ENCODE measurements around the gene CMTM4. TPM values are rescaled to one million over a fixed set of nuclear protein-coding genes. Genes with fewer than 3 reads are reported as not detected.

CMTM4 gene
- total RNA-seq, 4 donors from 2014 or later = 6.1 to 41.5 (median 15.1) TPM

- Histone ChIP-seq H3K4me3 (peak overlapping the region; percentile 67 to 80), H3K27me3 (no peaks in the 10 kb centered on the region), H3K36me3 (no peaks in the 10 kb centered on the region), H3K27ac (peak overlapping the region; percentile 94 to 96), H3K9me3 (no peaks in the 10 kb centered on the region), H3K4me1 (no peaks in the 10 kb centered on the region)
- peak; percentile 64 to 73 for DNase-seq
- intact Hi-C loops (cut with DNase I; ENCODE audit: low total_unique reads) = loop anchor here (10.0 kb wide), 1 partner anchor 199 kb away; no protein-coding TSS in a partner anchor
- TF ChIP-seq CTCF (IDR thresholded peaks at IDR 0.05) (no peak), POLR2A (IDR thresholded peaks at IDR 0.05) (no peak)
Measured at GRCh38 chr16:66603537-66604375, 92.8 kb downstream of the CMTM4 start.

- intact Hi-C loops (cut with DNase I; ENCODE audit: low total_unique reads) = loop anchor here (10.0 kb wide), 1 partner anchor 197 kb away; no protein-coding TSS in a partner anchor
- H3K36me3 ChIP-seq = no peaks in the 10 kb centered on the region
- H3K9me3 ChIP-seq = no peaks in the 10 kb centered on the region
- no peak overlapping the region for H3K27ac ChIP-seq
- H3K27me3 ChIP-seq = no peaks in the 10 kb centered on the region
- no peaks in the 10 kb centered on the region for H3K4me1 ChIP-seq
- no peak for DNase-seq
- TF ChIP-seq CTCF (IDR thresholded peaks at IDR 0.05) (no peak), POLR2A (IDR thresholded peaks at IDR 0.05) (no peak)
- H3K4me3 ChIP-seq = no peak overlapping the region
Measured at GRCh38 chr16:66601471-66601870, 95.1 kb downstream of the CMTM4 start.

- Histone ChIP-seq H3K4me1 (no peaks in the 10 kb centered on the region), H3K27ac (no peak overlapping the region), H3K36me3 (no peaks in the 10 kb centered on the region), H3K27me3 (no peaks in the 10 kb centered on the region), H3K9me3 (no peaks in the 10 kb centered on the region), H3K4me3 (no peak overlapping the region)
- DNase-seq = no peak
- TF ChIP-seq CTCF (IDR thresholded peaks at IDR 0.05) = no peak
- TF ChIP-seq POLR2A (IDR thresholded peaks at IDR 0.05) = no peak
- intact Hi-C loops (cut with DNase I; ENCODE audit: low total_unique reads) = loop anchor here (10.0 kb wide), 1 partner anchor 196 kb away; no protein-coding TSS in a partner anchor
Measured at GRCh38 chr16:66600477-66600876, 96.1 kb downstream of the CMTM4 start.

GRCh38 chr16:66599726-66600125 lies 96.8 kb downstream of the CMTM4 start:
- no peaks in the 10 kb centered on the region for H3K4me1 ChIP-seq
- no peaks in the 10 kb centered on the region for H3K36me3 ChIP-seq
- intact Hi-C loops (cut with DNase I; ENCODE audit: low total_unique reads) = loop anchor here (10.0 kb wide), 1 partner anchor 195 kb away; no protein-coding TSS in a partner anchor
- H3K4me3 ChIP-seq = no peak overlapping the region
- H3K27ac ChIP-seq = no peak overlapping the region
- H3K27me3 ChIP-seq = no peaks in the 10 kb centered on the region
- TF ChIP-seq CTCF (IDR thresholded peaks at IDR 0.05) (no peak), POLR2A (IDR thresholded peaks at IDR 0.05) (no peak)
- DNase-seq = no peak
- no peaks in the 10 kb centered on the region for H3K9me3 ChIP-seq

GRCh38 chr16:66598111-66598510 lies 98.4 kb downstream of the CMTM4 start:
- Histone ChIP-seq H3K4me1 (no peaks in the 10 kb centered on the region), H3K27me3 (no peaks in the 10 kb centered on the region)
- intact Hi-C loops (cut with DNase I; ENCODE audit: low total_unique reads) = no loop called here

More at GRCh38 chr16:66598111-66598510, 98.4 kb downstream of the CMTM4 start:
- TF ChIP-seq CTCF (IDR thresholded peaks at IDR 0.05) (no peak), POLR2A (IDR thresholded peaks at IDR 0.05) (no peak)
- H3K27ac ChIP-seq = no peak overlapping the region
- no peaks in the 10 kb centered on the region for H3K9me3 ChIP-seq
- H3K36me3 ChIP-seq = no peaks in the 10 kb centered on the region
- H3K4me3 ChIP-seq = no peak overlapping the region
- DNase-seq = no peak

All from uterus (tissue), 4 donors.